ENCODE data around the gene ZSWIM3.

The ZSWIM3 gene

DNA sequence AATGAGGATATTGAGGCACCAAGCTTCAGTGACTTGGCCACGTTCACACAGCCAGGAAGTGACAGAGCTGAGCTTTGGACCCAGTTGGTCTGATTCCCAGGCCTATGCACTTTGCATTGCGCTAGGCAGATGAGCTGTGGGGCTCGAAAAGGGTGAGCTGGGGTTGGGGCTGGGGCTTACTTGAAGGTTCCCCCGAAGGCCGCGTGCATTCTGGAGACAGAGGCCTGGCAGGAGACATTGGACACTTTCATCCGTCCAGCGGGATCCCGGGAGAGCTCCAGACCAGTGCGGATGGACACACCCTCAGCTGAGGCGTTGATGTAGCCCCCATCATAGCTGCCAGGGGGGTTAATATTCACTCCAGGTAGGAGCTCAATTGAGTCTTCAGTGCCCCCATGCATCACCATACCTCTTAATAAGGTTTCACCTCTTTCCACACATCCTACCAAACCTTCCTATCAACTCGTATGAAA, 52.0 kb downstream of the ZSWIM3 start:
- Histone ChIP-seq H3K27me3 (ENCODE audit: control insufficient read depth in 2 of 2, insufficient read depth in 2 of 2, low read length in 2 of 2) (no peaks in the 10 kb centered on the region), H3K36me3 (ENCODE audit: control insufficient read depth in 2 of 2, insufficient read depth in 2 of 2, low read length in 2 of 2) (peaks cover 0 to 5% of the 10 kb centered on the region in 2 donors), H3K27ac (ENCODE audit: low read depth in 2 of 2, low read length in 2 of 2) (no peak overlapping the region), H3K4me1 (ENCODE audit: control insufficient read depth in 2 of 2, insufficient read depth in 2 of 2, low read length in 2 of 2) (peaks cover 8 to 11% of the 10 kb centered on the region in 2 donors), H3K4me3 (ENCODE audit: low read length in 2 of 2) (no peak overlapping the region), H3K9me3 (ENCODE audit: control insufficient read depth in 2 of 2, low read length in 2 of 2) (no peaks in the 10 kb centered on the region), H3K9ac (ENCODE audit: low read depth in 1 of 2, low read length in 2 of 2) (no peak overlapping the region)

GRCh38 chr20:45909817-45910669, 52.6 kb downstream of the ZSWIM3 start:
- Histone ChIP-seq H3K4me3 (ENCODE audit: low read length in 2 of 2) (peak overlapping the region in 1 of 2 donors; percentile 44), H3K4me1 (ENCODE audit: control insufficient read depth in 2 of 2, insufficient read depth in 2 of 2, low read length in 2 of 2) (peaks cover 8 to 11% of the 10 kb centered on the region in 2 donors), H3K27me3 (ENCODE audit: control insufficient read depth in 2 of 2, insufficient read depth in 2 of 2, low read length in 2 of 2) (no peaks in the 10 kb centered on the region), H3K27ac (ENCODE audit: low read depth in 2 of 2, low read length in 2 of 2) (peak overlapping the region; percentile 16 to 34), H3K9ac (ENCODE audit: low read depth in 1 of 2, low read length in 2 of 2) (no peak overlapping the region), H3K36me3 (ENCODE audit: control insufficient read depth in 2 of 2, insufficient read depth in 2 of 2, low read length in 2 of 2) (peaks cover 0 to 5% of the 10 kb centered on the region in 2 donors), H3K9me3 (ENCODE audit: control insufficient read depth in 2 of 2, low read length in 2 of 2) (no peaks in the 10 kb centered on the region)

DNA sequence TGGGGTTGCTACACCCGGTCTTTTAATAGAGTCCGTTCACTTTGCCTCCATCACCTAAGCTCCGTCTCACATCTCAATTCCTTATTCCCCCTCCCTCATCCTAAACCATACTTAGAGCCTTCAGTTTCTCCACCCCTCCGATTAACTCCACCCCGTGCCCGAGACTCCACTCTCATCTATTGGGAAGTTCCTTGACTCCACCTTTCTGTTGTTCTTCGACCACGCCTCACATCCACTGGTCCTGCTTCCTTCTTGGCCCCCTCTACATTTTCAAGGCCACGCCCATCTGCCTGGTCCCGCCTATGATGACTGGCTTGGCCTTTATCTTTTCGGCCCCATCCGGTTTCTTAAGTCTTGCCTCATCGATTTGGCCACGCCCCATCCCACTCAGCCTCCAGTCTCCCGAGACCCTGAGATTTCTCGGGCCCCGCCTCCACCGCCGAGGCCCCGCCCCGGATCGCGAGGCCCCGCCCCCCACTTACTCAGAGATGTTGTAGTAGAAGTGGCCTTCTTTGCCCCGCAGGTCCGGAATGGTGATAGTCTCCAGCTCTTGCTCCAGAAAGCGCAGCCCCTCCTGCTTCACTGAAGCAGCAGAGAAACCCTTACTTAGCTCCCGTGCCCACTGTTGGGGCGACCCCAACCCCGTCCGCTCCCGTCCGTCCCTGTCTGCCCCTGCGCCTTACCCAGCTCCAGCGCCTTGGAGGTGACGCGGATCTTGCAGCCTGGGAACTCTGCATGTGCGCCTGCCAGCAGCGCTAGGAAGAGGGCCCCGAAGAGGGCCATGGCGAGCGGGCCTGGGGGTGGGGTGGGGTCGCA, 53.5 kb downstream of the ZSWIM3 start:
- Histone ChIP-seq H3K27ac (ENCODE audit: low read depth in 2 of 2, low read length in 2 of 2) (peak overlapping the region; percentile 59 to 84), H3K9ac (ENCODE audit: low read depth in 1 of 2, low read length in 2 of 2) (peak overlapping the region; percentile 48 to 68), H3K27me3 (ENCODE audit: control insufficient read depth in 2 of 2, insufficient read depth in 2 of 2, low read length in 2 of 2) (no peaks in the 10 kb centered on the region), H3K9me3 (ENCODE audit: control insufficient read depth in 2 of 2, low read length in 2 of 2) (no peaks in the 10 kb centered on the region), H3K4me1 (ENCODE audit: control insufficient read depth in 2 of 2, insufficient read depth in 2 of 2, low read length in 2 of 2) (peaks cover 8 to 11% of the 10 kb centered on the region in 2 donors), H3K4me3 (ENCODE audit: low read length in 2 of 2) (peak overlapping the region; percentile 62 to 70), H3K36me3 (ENCODE audit: control insufficient read depth in 2 of 2, insufficient read depth in 2 of 2, low read length in 2 of 2) (peaks cover 0 to 3% of the 10 kb centered on the region in 2 donors)

DNA sequence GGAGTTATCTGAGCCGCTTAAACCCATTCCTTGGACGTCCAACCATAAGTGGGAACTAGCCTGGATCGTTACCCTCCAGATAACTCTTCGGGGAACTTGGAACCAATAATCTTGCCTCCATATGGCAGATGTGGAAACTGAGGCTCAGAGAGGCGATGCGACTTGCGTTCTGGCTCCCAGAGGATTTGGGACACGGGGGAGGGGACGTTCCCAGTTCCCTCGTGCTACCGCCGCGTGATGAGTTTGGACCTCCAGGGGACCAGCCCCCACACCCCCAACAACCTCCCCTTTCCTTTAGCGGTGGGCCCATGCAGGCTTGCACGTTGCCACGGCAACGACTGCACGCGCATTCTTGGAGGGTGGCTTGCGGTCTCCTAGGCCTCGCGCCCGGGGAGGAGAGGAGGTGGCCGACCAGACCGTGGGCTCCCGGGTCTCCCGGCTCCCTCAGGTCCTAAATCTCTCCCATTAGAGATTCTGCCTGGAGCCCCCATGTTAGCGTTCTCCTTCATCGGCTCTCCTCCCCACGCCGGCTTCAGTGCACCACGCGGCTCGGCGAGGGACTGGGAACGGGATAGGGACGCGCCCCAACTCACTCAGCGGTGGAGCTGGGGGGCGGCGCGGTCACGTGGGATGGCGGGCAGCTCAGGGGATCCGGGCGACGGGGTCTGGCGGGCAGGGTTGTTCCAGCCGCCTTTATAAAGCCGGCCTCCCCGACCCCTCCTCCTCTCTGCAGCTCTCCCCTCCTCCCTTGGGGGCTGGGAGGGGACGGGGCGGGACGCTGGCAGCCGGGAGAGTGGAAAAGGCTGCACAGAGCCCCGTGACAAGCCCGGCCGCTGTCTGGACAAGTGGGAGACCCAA, 54.3 kb downstream of the ZSWIM3 start, which contains the start of gene PLTP:
TSS of gene PLTP (minus strand) at position 670 of the 858 bp plus-strand sequence. CDS start 703 bp downstream, outside the sequence.
- Histone ChIP-seq H3K4me3 (ENCODE audit: low read length in 2 of 2) (peak within 1 kb of the TSS; percentile 62 to 70), H3K4me1 (ENCODE audit: control insufficient read depth in 2 of 2, insufficient read depth in 2 of 2, low read length in 2 of 2) (peaks cover 8 to 11% of the 10 kb centered on the region in 2 donors), H3K27ac (ENCODE audit: low read depth in 2 of 2, low read length in 2 of 2) (peak within 1 kb of the TSS; percentile 59 to 84), H3K9ac (ENCODE audit: low read depth in 1 of 2, low read length in 2 of 2) (peak within 1 kb of the TSS; percentile 48 to 68), H3K36me3 (ENCODE audit: control insufficient read depth in 2 of 2, insufficient read depth in 2 of 2, low read length in 2 of 2) (peaks cover 0 to 3% of the 10 kb centered on the region in 2 donors), H3K27me3 (ENCODE audit: control insufficient read depth in 2 of 2, insufficient read depth in 2 of 2, low read length in 2 of 2) (no peaks in the 10 kb centered on the region), H3K9me3 (ENCODE audit: control insufficient read depth in 2 of 2, low read length in 2 of 2) (no peaks in the 10 kb centered on the region)

GRCh38 chr20:45912344-45912682, 54.9 kb downstream of the ZSWIM3 start:
- Histone ChIP-seq H3K4me3 (ENCODE audit: low read length in 2 of 2) (peak overlapping the region in 1 of 2 donors; percentile 54), H3K9me3 (ENCODE audit: control insufficient read depth in 2 of 2, low read length in 2 of 2) (no peaks in the 10 kb centered on the region), H3K36me3 (ENCODE audit: control insufficient read depth in 2 of 2, insufficient read depth in 2 of 2, low read length in 2 of 2) (peaks cover 0 to 3% of the 10 kb centered on the region in 2 donors), H3K27ac (ENCODE audit: low read depth in 2 of 2, low read length in 2 of 2) (peak overlapping the region; percentile 22 to 84), H3K9ac (ENCODE audit: low read depth in 1 of 2, low read length in 2 of 2) (peak overlapping the region in 1 of 2 donors; percentile 68), H3K4me1 (ENCODE audit: control insufficient read depth in 2 of 2, insufficient read depth in 2 of 2, low read length in 2 of 2) (peaks cover 8 to 11% of the 10 kb centered on the region in 2 donors), H3K27me3 (ENCODE audit: control insufficient read depth in 2 of 2, insufficient read depth in 2 of 2, low read length in 2 of 2) (no peaks in the 10 kb centered on the region)

GRCh38 chr20:45913116-45913515, 55.7 kb downstream of the ZSWIM3 start:
- Histone ChIP-seq H3K4me1 (ENCODE audit: control insufficient read depth in 2 of 2, insufficient read depth in 2 of 2, low read length in 2 of 2) (peaks cover 11 to 12% of the 10 kb centered on the region in 2 donors), H3K36me3 (ENCODE audit: control insufficient read depth in 2 of 2, insufficient read depth in 2 of 2, low read length in 2 of 2) (peaks cover 0 to under 1% of the 10 kb centered on the region in 2 donors), H3K27me3 (ENCODE audit: control insufficient read depth in 2 of 2, insufficient read depth in 2 of 2, low read length in 2 of 2) (no peaks in the 10 kb centered on the region), H3K4me3 (ENCODE audit: low read length in 2 of 2) (no peak overlapping the region), H3K9me3 (ENCODE audit: control insufficient read depth in 2 of 2, low read length in 2 of 2) (no peaks in the 10 kb centered on the region), H3K9ac (ENCODE audit: low read depth in 1 of 2, low read length in 2 of 2) (no peak overlapping the region), H3K27ac (ENCODE audit: low read depth in 2 of 2, low read length in 2 of 2) (no peak overlapping the region)

- Histone ChIP-seq H3K36me3 (ENCODE audit: control insufficient read depth in 2 of 2, insufficient read depth in 2 of 2, low read length in 2 of 2) (no peaks in the 10 kb centered on the region), H3K27me3 (ENCODE audit: control insufficient read depth in 2 of 2, insufficient read depth in 2 of 2, low read length in 2 of 2) (no peaks in the 10 kb centered on the region), H3K9me3 (ENCODE audit: control insufficient read depth in 2 of 2, low read length in 2 of 2) (no peaks in the 10 kb centered on the region), H3K9ac (ENCODE audit: low read depth in 1 of 2, low read length in 2 of 2) (no peak overlapping the region), H3K4me3 (ENCODE audit: low read length in 2 of 2) (no peak overlapping the region), H3K4me1 (ENCODE audit: control insufficient read depth in 2 of 2, insufficient read depth in 2 of 2, low read length in 2 of 2) (peaks cover 2 to 6% of the 10 kb centered on the region in 2 donors), H3K27ac (ENCODE audit: low read depth in 2 of 2, low read length in 2 of 2) (peak overlapping the region; percentile 59 to 63)
Measured at GRCh38 chr20:45917790-45918141, 60.4 kb downstream of the ZSWIM3 start.

DNA sequence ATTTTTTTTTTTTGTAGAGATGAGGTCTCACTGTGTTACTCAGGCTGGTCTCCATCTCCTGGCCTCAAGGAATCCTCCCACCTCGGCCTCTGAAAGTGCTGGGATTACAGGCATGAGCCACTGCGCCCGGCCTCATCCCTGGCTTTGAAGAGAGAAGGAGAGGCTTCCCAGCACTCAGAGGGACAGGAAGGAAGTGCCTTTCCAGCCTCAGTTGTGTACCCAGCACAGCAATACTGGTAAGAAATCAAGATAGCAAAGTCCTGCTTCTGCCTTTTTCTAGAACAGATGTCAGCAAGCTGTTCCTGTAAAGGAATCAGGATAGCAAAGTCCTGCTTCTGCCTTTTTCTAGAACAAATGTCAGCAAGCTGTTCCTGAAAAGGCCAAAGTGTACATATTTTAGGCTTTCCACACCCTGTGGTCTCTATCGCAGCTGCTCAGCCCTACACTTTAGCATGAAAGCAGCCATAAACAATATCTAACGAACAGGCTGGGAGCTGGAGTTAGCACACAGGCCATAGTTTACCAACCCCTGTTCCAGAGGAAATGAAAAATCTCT, 60.8 kb downstream of the ZSWIM3 start:
- Histone ChIP-seq H3K36me3 (ENCODE audit: control insufficient read depth in 2 of 2, insufficient read depth in 2 of 2, low read length in 2 of 2) (no peaks in the 10 kb centered on the region), H3K4me1 (ENCODE audit: control insufficient read depth in 2 of 2, insufficient read depth in 2 of 2, low read length in 2 of 2) (peaks cover 2 to 6% of the 10 kb centered on the region in 2 donors), H3K9me3 (ENCODE audit: control insufficient read depth in 2 of 2, low read length in 2 of 2) (no peaks in the 10 kb centered on the region), H3K27me3 (ENCODE audit: control insufficient read depth in 2 of 2, insufficient read depth in 2 of 2, low read length in 2 of 2) (no peaks in the 10 kb centered on the region), H3K27ac (ENCODE audit: low read depth in 2 of 2, low read length in 2 of 2) (peak overlapping the region; percentile 59 to 63), H3K4me3 (ENCODE audit: low read length in 2 of 2) (peak overlapping the region in 1 of 2 donors; percentile 9), H3K9ac (ENCODE audit: low read depth in 1 of 2, low read length in 2 of 2) (no peak overlapping the region)

- no peaks in the 10 kb centered on the region for H3K36me3 ChIP-seq (ENCODE audit: control insufficient read depth in 2 of 2, insufficient read depth in 2 of 2, low read length in 2 of 2)
- H3K4me3 ChIP-seq (ENCODE audit: low read length in 2 of 2), result no peak overlapping the region
- H3K4me1 ChIP-seq (ENCODE audit: control insufficient read depth in 2 of 2, insufficient read depth in 2 of 2, low read length in 2 of 2), result peaks cover 2 to 6% of the 10 kb centered on the region in 2 donors
- no peak overlapping the region for H3K9ac ChIP-seq (ENCODE audit: low read depth in 1 of 2, low read length in 2 of 2)
- H3K9me3 ChIP-seq (ENCODE audit: control insufficient read depth in 2 of 2, low read length in 2 of 2), result no peaks in the 10 kb centered on the region
- no peaks in the 10 kb centered on the region for H3K27me3 ChIP-seq (ENCODE audit: control insufficient read depth in 2 of 2, insufficient read depth in 2 of 2, low read length in 2 of 2)
- peak overlapping the region; percentile 59 to 63 for H3K27ac ChIP-seq (ENCODE audit: low read depth in 2 of 2, low read length in 2 of 2)
Measured at GRCh38 chr20:45918779-45919537, 61.5 kb downstream of the ZSWIM3 start.

Measured in mucosa of rectum (tissue), 2 donors.